ENCODE data around the gene SNX5. TPM values are rescaled to one million over a fixed set of nuclear protein-coding genes. Genes with fewer than 3 reads are reported as not detected.

The SNX5 gene
- total and polyA plus RNA-seq, 2 of the 13 experiments (the other 11 are each of a cell fraction or from before 2014, with no cell fraction given): 664 to 1,040 TPM

- TF ChIP-seq, protein P1, sequence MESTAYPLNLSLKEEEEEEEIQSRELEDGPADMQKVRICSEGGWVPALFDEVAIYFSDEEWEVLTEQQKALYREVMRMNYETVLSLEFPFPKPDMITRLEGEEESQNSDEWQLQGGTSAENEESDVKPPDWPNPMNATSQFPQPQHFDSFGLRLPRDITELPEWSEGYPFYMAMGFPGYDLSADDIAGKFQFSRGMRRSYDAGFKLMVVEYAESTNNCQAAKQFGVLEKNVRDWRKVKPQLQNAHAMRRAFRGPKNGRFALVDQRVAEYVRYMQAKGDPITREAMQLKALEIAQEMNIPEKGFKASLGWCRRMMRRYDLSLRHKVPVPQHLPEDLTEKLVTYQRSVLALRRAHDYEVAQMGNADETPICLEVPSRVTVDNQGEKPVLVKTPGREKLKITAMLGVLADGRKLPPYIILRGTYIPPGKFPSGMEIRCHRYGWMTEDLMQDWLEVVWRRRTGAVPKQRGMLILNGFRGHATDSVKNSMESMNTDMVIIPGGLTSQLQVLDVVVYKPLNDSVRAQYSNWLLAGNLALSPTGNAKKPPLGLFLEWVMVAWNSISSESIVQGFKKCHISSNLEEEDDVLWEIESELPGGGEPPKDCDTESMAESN (CRISPR knock-in tag; conservative IDR thresholded peaks at IDR 0.05): no peak
- no peak for TF ChIP-seq SP4 (CRISPR knock-in tag; IDR thresholded peaks at IDR 0.05)
- peak; percentile 87 for TF ChIP-seq ZNF331 (CRISPR knock-in tag; IDR thresholded peaks at IDR 0.05)
- no peak for TF ChIP-seq ZNF841 (CRISPR knock-in tag; IDR thresholded peaks at IDR 0.05; ENCODE audit: borderline replicate concordance)
- TF ChIP-seq, protein P2, sequence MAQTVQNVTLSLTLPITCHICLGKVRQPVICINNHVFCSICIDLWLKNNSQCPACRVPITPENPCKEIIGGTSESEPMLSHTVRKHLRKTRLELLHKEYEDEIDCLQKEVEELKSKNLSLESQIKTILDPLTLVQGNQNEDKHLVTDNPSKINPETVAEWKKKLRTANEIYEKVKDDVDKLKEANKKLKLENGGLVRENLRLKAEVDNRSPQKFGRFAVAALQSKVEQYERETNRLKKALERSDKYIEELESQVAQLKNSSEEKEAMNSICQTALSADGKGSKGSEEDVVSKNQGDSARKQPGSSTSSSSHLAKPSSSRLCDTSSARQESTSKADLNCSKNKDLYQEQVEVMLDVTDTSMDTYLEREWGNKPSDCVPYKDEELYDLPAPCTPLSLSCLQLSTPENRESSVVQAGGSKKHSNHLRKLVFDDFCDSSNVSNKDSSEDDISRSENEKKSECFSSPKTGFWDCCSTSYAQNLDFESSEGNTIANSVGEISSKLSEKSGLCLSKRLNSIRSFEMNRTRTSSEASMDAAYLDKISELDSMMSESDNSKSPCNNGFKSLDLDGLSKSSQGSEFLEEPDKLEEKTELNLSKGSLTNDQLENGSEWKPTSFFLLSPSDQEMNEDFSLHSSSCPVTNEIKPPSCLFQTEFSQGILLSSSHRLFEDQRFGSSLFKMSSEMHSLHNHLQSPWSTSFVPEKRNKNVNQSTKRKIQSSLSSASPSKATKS (CRISPR knock-in tag; IDR thresholded peaks at IDR 0.05): no peak
- no peak for TF ChIP-seq WIZ (CRISPR knock-in tag; IDR thresholded peaks at IDR 0.05)
- no peak for TF ChIP-seq ZBTB1 (CRISPR knock-in tag; IDR thresholded peaks at IDR 0.05; ENCODE audit: borderline replicate concordance)
- TF ChIP-seq CREB3 (CRISPR knock-in tag; IDR thresholded peaks at IDR 0.05): no peak
- no peak for TF ChIP-seq NFE2 (CRISPR knock-in tag; IDR thresholded peaks at IDR 0.05)
- TF ChIP-seq NFE2L1 (CRISPR knock-in tag; IDR thresholded peaks at IDR 0.05; ENCODE audit: borderline replicate concordance): no peak
- TF ChIP-seq, protein P3, sequence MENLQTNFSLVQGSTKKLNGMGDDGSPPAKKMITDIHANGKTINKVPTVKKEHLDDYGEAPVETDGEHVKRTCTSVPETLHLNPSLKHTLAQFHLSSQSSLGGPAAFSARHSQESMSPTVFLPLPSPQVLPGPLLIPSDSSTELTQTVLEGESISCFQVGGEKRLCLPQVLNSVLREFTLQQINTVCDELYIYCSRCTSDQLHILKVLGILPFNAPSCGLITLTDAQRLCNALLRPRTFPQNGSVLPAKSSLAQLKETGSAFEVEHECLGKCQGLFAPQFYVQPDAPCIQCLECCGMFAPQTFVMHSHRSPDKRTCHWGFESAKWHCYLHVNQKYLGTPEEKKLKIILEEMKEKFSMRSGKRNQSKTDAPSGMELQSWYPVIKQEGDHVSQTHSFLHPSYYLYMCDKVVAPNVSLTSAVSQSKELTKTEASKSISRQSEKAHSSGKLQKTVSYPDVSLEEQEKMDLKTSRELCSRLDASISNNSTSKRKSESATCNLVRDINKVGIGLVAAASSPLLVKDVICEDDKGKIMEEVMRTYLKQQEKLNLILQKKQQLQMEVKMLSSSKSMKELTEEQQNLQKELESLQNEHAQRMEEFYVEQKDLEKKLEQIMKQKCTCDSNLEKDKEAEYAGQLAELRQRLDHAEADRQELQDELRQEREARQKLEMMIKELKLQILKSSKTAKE (CRISPR knock-in tag; IDR thresholded peaks at IDR 0.05; ENCODE audit: borderline replicate concordance): no peak
- 0 out of 2 replicates have a peak, but pooled peaks have one; percentile 41 for TF ChIP-seq KAT7 (CRISPR knock-in tag; IDR thresholded peaks at IDR 0.05; ENCODE audit: borderline replicate concordance)
- TF ChIP-seq TRIM22 (IDR thresholded peaks at IDR 0.05): no peak
- no peak for TF ChIP-seq ZNF891 (CRISPR knock-in tag; IDR thresholded peaks at IDR 0.05)
- peak; percentile 37; the same call in 1 of the 2 replicates for TF ChIP-seq YEATS2 (CRISPR knock-in tag; IDR thresholded peaks at IDR 0.05; ENCODE audit: borderline replicate concordance)
- TF ChIP-seq ATF7-NPFF (CRISPR knock-in tag; IDR thresholded peaks at IDR 0.05; ENCODE audit: low read depth): no peak
- TF ChIP-seq, protein P4, sequence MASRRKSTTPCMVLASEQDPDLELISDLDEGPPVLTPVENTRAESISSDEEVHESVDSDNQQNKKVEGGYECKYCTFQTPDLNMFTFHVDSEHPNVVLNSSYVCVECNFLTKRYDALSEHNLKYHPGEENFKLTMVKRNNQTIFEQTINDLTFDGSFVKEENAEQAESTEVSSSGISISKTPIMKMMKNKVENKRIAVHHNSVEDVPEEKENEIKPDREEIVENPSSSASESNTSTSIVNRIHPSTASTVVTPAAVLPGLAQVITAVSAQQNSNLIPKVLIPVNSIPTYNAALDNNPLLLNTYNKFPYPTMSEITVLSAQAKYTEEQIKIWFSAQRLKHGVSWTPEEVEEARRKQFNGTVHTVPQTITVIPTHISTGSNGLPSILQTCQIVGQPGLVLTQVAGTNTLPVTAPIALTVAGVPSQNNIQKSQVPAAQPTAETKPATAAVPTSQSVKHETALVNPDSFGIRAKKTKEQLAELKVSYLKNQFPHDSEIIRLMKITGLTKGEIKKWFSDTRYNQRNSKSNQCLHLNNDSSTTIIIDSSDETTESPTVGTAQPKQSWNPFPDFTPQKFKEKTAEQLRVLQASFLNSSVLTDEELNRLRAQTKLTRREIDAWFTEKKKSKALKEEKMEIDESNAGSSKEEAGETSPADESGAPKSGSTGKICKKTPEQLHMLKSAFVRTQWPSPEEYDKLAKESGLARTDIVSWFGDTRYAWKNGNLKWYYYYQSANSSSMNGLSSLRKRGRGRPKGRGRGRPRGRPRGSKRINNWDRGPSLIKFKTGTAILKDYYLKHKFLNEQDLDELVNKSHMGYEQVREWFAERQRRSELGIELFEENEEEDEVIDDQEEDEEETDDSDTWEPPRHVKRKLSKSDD (CRISPR knock-in tag; IDR thresholded peaks at IDR 0.05; ENCODE audit: low read depth): no peak
- no peak for TF ChIP-seq KLF6 (CRISPR knock-in tag; IDR thresholded peaks at IDR 0.05)
Measured at GRCh38 chr20:17960927-17961586, 7.5 kb downstream of the SNX5 start (continued).
